Activated CD4-positive, alpha-beta T cell treated with anti-CD3 and anti-CD28 coated beads for 1 hour (primary cell): ENCODE measurements around the gene PPIL1.
A peak's percentile ranks its signal among the peaks of the same experiment; 100 is the strongest.

Experiments
- DNase-seq: peaks from one replicate; pipeline ENCODE4 v3.0.0-alpha.2; 2020

PPIL1 gene

DNA sequence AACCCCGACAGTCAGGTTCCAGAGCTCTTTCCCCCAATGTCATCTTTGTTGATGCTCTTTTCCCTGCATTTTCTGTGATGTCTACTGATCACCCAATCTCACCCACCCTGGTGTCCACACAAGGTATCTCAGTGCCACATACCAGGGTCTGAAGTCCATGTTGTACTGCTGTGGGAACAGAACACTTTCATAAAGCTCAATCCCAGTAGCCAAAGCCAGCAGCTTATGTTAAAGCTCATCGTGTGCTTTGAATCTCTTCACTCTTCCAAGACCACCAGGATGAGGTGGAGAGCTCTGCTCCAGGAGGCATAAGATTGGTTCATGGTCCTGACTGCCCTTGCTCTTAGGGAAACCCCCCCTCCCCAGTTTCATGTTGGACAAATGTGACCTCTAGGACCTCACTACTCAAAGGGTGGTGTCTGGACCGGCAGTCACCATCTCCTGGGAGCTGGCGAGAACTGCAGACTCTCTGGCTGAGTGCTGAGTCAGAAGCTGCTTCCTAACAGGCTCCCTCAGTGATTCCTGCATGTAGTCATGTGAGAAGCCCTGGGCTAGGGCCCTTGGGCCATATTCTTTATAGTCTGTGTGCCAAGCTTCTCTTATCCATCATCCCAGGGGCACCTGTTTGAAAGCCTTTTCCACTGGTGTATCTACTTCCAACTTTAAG is 22.0 kb downstream of the PPIL1 start:
- no peak for DNase-seq

GRCh38 chr6:36851626-36852025 is 23.0 kb downstream of the PPIL1 start:
- DNase-seq: no peak

DNA sequence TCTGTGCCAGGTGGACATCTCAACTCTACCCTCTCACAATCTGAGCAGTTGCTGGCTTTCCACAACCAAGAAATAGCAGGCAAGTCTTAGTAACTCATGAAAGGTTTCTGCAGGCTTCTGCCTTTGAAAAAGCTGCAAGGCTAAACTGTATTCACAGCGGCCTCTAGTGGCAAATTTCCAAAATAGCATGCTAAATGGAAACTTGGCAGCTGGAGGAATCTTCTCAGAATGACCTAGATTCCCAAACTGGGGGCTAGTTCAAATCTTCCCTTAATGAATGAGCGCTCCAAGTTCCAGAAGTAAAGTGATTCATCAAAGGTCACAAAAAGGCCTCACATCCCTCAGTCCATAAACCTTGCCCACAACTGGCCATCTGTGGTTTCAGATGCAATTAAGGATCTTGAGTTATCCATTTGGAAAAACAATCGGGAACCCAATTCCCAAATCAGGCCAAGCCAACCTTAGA is 23.4 kb downstream of the PPIL1 start:
- no peak for DNase-seq

- DNase-seq: no peak
Measured at GRCh38 chr6:36850021-36850420, 24.6 kb downstream of the PPIL1 start.

- no peak for DNase-seq
Measured at GRCh38 chr6:36848658-36849441, 25.8 kb downstream of the PPIL1 start.

GRCh38 chr6:36847991-36848390 is 26.6 kb downstream of the PPIL1 start:
- no peak for DNase-seq

DNA sequence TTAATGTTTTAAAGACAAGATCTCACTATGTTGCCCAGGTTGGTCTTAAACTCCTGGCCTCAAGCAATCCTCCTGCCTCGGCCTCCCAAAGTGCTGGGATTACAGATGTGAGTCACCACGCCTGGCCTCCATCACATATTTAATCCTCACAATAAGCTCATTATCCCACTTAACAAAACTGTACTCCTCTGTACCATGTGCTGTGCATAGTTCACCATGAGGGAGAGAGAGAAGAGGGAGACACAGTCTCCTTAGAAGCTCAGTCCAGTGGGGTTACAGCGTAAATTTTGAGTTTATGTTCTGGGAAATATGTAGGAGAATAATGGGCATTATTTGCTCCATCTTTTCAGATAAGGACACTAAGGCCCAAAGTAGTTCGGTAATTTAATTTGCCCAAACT is 27.5 kb downstream of the PPIL1 start:
- DNase-seq: no peak

GRCh38 chr6:36845233-36845632 is 29.4 kb downstream of the PPIL1 start:
- no peak for DNase-seq

DNA sequence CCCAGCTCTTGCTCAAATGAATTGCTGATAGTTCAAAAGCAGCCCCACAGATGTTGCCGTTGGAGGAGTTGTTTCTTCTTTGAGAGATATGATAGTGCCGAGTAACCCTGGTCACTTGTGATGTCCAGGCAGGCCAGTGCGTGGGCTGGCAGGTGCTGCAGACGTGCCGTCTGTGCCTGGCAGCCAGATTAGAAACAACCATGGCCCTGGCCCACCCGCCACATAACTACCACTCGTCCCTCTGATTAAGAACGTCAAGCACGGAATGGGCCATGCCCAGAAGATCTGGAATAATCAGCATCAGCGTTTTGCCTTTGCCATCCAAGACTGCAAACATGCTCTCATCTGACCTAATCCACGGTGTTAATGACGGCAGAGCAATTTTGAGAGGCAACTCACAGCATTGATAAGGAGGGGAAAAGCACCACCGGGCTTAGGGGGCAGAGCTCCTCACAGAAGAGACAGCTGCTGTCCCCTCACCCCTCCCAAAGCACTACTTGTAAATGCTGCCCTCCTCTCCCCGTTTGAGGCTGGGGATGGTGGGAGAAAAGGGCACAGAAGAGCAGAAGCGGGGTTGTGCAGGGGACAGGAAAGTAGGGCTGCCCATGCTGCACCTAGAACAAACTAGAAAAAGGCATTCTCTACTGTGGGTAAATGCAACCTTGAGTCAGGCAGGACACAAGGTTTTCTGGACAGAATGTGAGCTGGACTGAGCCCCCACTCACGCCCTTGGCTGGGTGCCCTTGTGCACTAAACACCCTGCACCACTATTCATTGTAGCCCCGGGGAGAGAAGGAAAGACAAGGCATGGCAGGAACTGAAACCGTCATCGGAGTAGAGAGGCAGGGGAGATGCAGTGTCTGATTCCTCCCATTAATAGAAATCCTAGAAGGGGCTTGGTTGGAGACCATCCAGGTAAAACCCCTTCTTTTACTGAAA is 30.1 kb downstream of the PPIL1 start:
- no peak for DNase-seq

- no peak for DNase-seq
Measured at GRCh38 chr6:36843170-36843569, 31.4 kb downstream of the PPIL1 start.

GRCh38 chr6:36841756-36842155 is 32.8 kb downstream of the PPIL1 start:
- DNase-seq: no peak

GRCh38 chr6:36840432-36841403 is 33.9 kb downstream of the PPIL1 start:
- no peak for DNase-seq

DNA sequence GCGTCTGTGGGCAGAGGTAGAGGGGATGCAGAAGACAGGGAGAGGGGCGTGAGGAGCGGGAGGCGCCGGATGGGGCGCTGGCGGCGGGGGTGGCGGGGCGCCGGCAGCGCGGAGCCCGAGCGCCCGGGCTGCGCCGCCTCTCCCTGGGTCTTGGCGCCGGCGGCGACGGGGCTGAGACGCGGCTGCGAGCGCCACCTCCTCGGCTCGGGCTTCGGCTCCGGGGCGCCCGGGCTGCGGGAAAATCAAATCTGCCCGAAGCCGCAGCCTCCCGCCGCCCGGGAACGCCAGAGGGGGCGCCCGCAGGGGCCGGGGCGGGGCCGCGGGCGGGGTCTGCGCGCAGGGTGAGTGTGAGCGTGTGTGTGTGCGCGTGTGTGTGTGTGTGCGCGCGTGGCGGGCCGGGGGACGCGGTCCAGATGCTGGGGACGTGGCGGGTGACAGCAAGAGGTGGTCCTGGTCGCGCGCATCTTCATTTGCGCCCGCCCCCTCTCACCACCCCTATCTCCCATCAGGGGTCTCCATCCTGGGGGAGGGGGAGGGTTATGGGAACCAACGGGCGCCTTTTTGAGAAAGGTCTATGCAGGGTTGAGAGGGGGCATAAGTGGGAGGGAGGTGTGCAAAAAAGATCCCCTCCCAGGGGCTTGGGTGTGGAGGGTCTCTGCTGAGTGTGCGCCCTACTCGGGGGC is 34.7 kb downstream of the PPIL1 start:
- peak; percentile 19 for DNase-seq

GRCh38 chr6:36838896-36839748 is 35.5 kb downstream of the PPIL1 start, which contains the start of gene CPNE5:
TSS of gene CPNE5 (minus strand) at chr6:36839444. CDS start at chr6:36839377, 67 bp downstream.
- no peak for DNase-seq

DNA sequence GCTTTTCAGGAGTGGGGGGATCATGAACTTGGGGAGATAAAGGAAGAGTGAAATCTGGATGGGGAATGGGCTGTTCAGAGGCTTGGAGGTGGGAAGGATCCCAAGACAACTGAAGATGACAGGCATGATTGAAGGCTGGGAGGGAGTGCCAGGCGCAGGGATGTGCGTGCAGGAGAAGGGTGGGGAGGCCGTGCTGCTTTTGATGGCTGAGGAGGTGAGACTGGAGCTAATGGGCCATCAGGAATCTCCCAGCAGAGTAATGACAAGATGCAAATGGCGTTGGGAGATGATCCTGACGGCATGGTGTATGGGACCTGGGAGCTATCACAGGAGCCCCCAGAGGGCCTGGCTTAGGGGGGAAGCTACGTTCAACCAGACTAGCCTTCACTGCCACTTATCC is 36.9 kb downstream of the PPIL1 start:
- no peak for DNase-seq

- no peak for DNase-seq
Measured at GRCh38 chr6:36837022-36837339, 37.6 kb downstream of the PPIL1 start.

GRCh38 chr6:36836111-36837021 is 38.2 kb downstream of the PPIL1 start:
- no peak for DNase-seq

- no peak for DNase-seq
Measured at GRCh38 chr6:36834576-36835341, 39.8 kb downstream of the PPIL1 start.
